ENCODE results near the gene CLOCK. TPM values are rescaled to one million over a fixed set of nuclear protein-coding genes. Genes with fewer than 3 reads are reported as not detected.

Gene CLOCK
- total and polyA plus RNA-seq, 2 of the 13 experiments (the other 11 are each of a cell fraction or from before 2014, with no cell fraction given), result 8.8 to 13.5 TPM

DNA sequence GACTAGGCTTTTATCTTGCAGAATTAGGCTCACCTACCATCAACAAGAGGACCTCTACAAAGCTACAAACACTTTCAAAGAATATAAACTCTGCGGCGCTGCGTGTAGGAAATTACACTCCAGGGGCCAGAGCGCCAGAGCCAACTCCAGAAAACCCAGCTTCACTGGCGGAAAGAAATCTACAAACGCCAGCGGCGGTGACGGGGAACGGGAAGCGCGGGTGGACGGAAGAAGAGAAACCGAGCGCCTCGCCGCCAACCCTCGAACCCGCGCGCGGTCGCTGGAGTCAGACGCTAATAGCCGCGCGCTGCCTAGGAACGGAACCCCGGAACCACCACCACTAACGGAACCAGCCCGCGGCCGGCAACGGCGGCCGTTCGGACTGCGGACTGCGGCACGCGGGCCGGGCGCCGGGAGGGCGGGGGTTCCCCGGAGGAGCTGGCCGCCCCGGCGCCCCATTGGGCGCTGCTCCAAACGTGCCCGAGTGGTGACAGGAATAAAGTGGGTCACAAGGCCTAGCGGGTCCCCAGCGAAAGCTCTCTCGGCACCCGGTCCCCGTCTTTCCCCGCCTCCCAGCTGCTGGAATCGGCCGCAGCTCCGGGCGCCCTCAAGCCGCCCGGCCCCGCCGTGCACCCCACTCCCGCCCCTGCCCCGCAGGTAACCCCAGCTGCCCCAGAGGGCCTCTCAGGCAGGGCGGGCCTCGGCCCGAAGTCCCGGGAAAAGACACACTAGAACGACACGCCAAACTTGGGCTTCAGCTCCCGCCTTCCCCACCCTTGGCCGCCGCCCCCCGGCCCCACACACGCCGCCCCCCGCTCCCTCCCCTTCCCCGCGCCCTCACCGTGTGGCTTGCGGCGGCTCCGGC lies 836 bp downstream of the CLOCK start (continued):
- TF ChIP-seq TGIF2 (CRISPR knock-in tag; IDR thresholded peaks at IDR 0.05) (peak; percentile 67; the same call in 1 of the 2 replicates), SALL1 (CRISPR knock-in tag; IDR thresholded peaks at IDR 0.05) (peak; percentile 79), ZNF776 (CRISPR knock-in tag; IDR thresholded peaks at IDR 0.05) (no peak), ZNF549 (CRISPR knock-in tag; IDR thresholded peaks at IDR 0.05) (no peak), ZNF790 (CRISPR knock-in tag; IDR thresholded peaks at IDR 0.05; ENCODE audit: borderline replicate concordance) (peak; percentile 15; the same call in 1 of the 2 replicates), IRX3 (CRISPR knock-in tag; IDR thresholded peaks at IDR 0.05; ENCODE audit: borderline replicate concordance, low read depth) (0 out of 2 replicates have a peak, but pooled peaks have one; percentile 43), ZNF30 (CRISPR knock-in tag; IDR thresholded peaks at IDR 0.05) (0 out of 2 replicates have a peak, but pooled peaks have one; percentile 24), ZBTB21 (CRISPR knock-in tag; IDR thresholded peaks at IDR 0.05) (no peak), JUN (CRISPR knock-in tag; IDR thresholded peaks at IDR 0.05) (no peak), ZFX (CRISPR knock-in tag; IDR thresholded peaks at IDR 0.05; ENCODE audit: low read depth) (peak; percentile 68), RXRB (CRISPR knock-in tag; IDR thresholded peaks at IDR 0.05; ENCODE audit: borderline replicate concordance) (peak; percentile 9; the same call in 1 of the 2 replicates), SPEN (CRISPR knock-in tag; IDR thresholded peaks at IDR 0.05; ENCODE audit: low read depth) (peak; percentile 81), TOPORS (CRISPR knock-in tag; IDR thresholded peaks at IDR 0.05) (peak; percentile 61; the same call in 1 of the 2 replicates), SATB2 (CRISPR knock-in tag; IDR thresholded peaks at IDR 0.05) (no peak), HNF4G (IDR thresholded peaks at IDR 0.05; ENCODE audit: borderline replicate concordance, low read depth, low read length) (0 out of 2 replicates have a peak, but pooled peaks have one; percentile 20), HNF4G (CRISPR knock-in tag; IDR thresholded peaks at IDR 0.05; ENCODE audit: borderline replicate concordance, low read depth) (0 out of 2 replicates have a peak, but pooled peaks have one; percentile 45), TAF15 (IDR thresholded peaks at IDR 0.05; ENCODE audit: low read depth, low read length, poor library complexity, severe bottlenecking) (no peak), GABPA (IDR thresholded peaks at IDR 0.05; ENCODE audit: low read depth, low read length) (peak; percentile 71), GABPA (CRISPR knock-in tag; IDR thresholded peaks at IDR 0.05; ENCODE audit: low read depth) (peak; percentile 71), TCF7L2 (IDR thresholded peaks at IDR 0.05; ENCODE audit: low read depth, low read length) (no peak), GPN1 (CRISPR knock-in tag; IDR thresholded peaks at IDR 0.05; ENCODE audit: borderline replicate concordance) (no peak), FOXJ3 (CRISPR knock-in tag; IDR thresholded peaks at IDR 0.05; ENCODE audit: borderline replicate concordance) (peak; percentile 25; the same call in 1 of the 2 replicates), HOXA3 (CRISPR knock-in tag; IDR thresholded peaks at IDR 0.05) (peak; percentile 60; the same call in 1 of the 2 replicates), GFI1 (CRISPR knock-in tag; IDR thresholded peaks at IDR 0.05; ENCODE audit: borderline replicate concordance) (peak; percentile 73), MXD4 (CRISPR knock-in tag; IDR thresholded peaks at IDR 0.05) (no peak), ZNF207 (IDR thresholded peaks at IDR 0.05; ENCODE audit: borderline replicate concordance) (no peak)
- TF ChIP-seq, protein P1, sequence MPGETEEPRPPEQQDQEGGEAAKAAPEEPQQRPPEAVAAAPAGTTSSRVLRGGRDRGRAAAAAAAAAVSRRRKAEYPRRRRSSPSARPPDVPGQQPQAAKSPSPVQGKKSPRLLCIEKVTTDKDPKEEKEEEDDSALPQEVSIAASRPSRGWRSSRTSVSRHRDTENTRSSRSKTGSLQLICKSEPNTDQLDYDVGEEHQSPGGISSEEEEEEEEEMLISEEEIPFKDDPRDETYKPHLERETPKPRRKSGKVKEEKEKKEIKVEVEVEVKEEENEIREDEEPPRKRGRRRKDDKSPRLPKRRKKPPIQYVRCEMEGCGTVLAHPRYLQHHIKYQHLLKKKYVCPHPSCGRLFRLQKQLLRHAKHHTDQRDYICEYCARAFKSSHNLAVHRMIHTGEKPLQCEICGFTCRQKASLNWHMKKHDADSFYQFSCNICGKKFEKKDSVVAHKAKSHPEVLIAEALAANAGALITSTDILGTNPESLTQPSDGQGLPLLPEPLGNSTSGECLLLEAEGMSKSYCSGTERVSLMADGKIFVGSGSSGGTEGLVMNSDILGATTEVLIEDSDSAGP (CRISPR knock-in tag; IDR thresholded peaks at IDR 0.05; ENCODE audit: borderline replicate concordance), result peak; percentile 67
- TF ChIP-seq, protein P2, sequence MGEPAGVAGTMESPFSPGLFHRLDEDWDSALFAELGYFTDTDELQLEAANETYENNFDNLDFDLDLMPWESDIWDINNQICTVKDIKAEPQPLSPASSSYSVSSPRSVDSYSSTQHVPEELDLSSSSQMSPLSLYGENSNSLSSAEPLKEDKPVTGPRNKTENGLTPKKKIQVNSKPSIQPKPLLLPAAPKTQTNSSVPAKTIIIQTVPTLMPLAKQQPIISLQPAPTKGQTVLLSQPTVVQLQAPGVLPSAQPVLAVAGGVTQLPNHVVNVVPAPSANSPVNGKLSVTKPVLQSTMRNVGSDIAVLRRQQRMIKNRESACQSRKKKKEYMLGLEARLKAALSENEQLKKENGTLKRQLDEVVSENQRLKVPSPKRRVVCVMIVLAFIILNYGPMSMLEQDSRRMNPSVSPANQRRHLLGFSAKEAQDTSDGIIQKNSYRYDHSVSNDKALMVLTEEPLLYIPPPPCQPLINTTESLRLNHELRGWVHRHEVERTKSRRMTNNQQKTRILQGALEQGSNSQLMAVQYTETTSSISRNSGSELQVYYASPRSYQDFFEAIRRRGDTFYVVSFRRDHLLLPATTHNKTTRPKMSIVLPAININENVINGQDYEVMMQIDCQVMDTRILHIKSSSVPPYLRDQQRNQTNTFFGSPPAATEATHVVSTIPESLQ (CRISPR knock-in tag; conservative IDR thresholded peaks at IDR 0.05), result no peak; the same call in 1 of the 2 replicates
